Adrenal gland (tissue), 5 donors: ENCODE data around the gene CBFA2T3.

Experiments used
- CTCF ChIP-seq, 6 experiments: fragments of 450-650 bp in 4 of 6; fragments of 200-600 bp in 2 of 6; sonication (generic) in 1 of 6; IDR thresholded peaks; 1 replicate in 5 of 6; 2 replicates in 1 of 6; pipeline versions ENCODE4 v1.5.1 to v1.8.0; 2016 to 2021; ENCODE audit warnings: antibody characterized with exemption in 6 of 6, mild to moderate bottlenecking in 2 of 6, moderate library complexity in 1 of 6
- POLR2A ChIP-seq, 2 donors: fragments of 450-650 bp; IDR thresholded peaks; one replicate each; pipeline ENCODE4 v1.6.1; 2017; ENCODE audit warnings: antibody characterized with exemption in 2 of 2, mild to moderate bottlenecking in 2 of 2, moderate library complexity in 1 of 2
- donor health status: DM: no; HTN: no; CAD: no.

- TF ChIP-seq CTCF (IDR thresholded peaks at IDR 0.05): no peak
- TF ChIP-seq POLR2A (IDR thresholded peaks at IDR 0.05): no peak
Observed at GRCh38 chr16:88880226-88881006, 96.6 kb downstream of the CBFA2T3 start.
